ENCODE results near the gene FUNDC2.

Gene FUNDC2

DNA sequence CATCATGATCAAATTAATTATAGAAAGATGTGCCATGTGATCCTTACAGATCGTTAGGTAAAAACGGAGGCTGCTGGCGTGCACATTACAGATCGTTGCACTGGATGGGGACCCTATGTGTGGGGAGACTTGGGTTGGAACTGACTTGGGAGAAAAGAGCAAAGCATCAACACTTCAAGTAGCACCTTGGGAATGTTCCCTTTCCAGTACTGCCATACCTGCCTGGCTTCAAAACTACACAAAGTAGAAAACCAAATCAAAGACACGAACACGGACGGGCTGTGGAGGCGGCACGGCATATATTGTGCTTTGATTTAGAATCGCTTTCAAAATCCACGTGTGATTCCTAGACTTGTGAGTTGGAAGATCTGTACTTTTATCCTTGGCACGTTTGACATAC, 43.4 kb downstream of the FUNDC2 start:
- no peak for DNase-seq (ENCODE audit: low spot score)

DNA sequence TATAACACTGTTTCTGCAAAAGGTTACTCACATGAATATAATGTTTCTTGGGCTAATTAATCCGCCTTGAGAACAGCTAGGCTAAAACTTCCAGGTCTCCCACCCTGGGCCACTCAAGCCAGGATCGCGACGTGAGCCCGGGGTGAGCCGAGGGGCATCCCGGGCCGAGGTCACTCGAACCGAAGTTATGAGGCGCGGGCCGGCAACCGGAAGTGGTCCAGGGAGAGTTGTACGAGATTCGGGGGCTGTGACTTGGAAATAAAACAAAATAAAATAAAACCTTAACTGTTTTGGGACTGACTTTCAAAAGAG, 44.0 kb downstream of the FUNDC2 start:
- no peak for DNase-seq (ENCODE audit: low spot score)

DNA sequence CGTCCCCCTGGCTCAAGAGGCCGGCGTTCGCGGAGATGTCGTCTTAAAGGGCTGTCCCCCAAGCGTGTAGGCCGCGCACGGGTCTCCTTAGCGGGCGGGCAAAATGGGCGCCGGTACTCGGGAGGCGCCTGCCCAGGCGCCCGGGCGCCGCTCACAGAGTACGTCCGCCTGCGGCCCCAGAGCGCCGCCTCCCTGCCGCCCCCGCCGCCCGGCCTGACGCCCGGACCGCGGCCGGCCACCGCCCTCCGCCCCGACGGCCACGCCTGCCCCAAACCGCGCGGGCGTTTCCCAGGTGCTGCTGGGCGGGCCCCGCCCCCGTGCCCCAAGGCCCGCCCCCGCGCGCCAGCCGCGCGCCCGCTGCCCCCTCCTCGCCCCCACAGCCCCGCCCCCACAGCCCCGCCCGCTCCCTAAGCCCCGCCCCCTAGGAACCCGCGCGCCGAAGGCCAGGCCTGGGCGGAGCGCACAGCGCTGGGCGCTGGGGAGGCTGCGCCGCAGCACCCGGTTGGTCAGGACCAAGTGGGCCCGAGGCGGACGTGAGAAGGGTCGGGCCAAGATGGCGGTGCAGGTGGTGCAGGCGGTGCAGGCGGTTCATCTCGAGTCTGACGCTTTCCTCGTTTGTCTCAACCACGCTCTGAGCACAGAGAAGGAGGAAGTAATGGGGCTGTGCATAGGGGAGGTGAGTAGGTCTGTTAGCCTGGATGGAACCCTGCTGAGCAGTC, 44.5 kb downstream of the FUNDC2 start, which contains the start of the genes BRCC3, CMC4 and MTCP1:
TSS of gene BRCC3 (plus strand) at position 534 of the 719 bp plus-strand sequence. CDS start at position 554, 20 bp downstream.
TSS of gene CMC4 (minus strand) at position 162 of the 719 bp plus-strand sequence. CDS start 7,113 bp downstream, outside the sequence.
TSS of gene MTCP1 (minus strand) at position 162 of the 719 bp plus-strand sequence. CDS start 5,126 bp downstream, outside the sequence.
- peak; percentile 81 for DNase-seq (ENCODE audit: low spot score)

DNA sequence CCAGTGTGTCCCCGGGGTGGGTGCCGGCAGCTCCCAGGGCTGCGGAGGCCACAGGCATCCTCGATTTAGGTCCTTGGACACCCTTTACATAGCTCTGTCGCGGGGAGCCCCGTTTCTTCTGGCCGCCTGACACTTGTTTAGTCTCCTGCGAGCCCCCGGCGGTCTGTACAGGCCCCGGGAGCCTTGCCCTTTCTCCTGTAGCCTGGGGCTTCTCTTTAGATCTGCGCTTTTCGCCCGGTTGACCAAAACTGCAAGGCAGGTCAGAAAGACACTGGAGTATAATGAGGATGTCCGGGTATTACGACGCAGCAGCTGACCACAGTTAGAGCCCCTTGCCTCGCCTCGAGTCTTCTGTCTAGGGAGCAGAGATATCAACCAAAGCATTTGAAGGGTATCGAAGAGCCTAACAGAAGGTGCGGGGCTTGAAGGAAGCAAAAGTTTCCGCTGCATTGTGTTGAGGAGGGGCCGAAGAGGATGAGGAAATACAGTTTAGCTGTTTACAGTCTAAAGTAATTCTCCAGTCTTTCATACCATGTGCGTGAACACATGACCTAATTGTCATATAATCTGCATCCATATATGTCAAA, 45.1 kb downstream of the FUNDC2 start:
- no peak for DNase-seq (ENCODE audit: low spot score)

DNA sequence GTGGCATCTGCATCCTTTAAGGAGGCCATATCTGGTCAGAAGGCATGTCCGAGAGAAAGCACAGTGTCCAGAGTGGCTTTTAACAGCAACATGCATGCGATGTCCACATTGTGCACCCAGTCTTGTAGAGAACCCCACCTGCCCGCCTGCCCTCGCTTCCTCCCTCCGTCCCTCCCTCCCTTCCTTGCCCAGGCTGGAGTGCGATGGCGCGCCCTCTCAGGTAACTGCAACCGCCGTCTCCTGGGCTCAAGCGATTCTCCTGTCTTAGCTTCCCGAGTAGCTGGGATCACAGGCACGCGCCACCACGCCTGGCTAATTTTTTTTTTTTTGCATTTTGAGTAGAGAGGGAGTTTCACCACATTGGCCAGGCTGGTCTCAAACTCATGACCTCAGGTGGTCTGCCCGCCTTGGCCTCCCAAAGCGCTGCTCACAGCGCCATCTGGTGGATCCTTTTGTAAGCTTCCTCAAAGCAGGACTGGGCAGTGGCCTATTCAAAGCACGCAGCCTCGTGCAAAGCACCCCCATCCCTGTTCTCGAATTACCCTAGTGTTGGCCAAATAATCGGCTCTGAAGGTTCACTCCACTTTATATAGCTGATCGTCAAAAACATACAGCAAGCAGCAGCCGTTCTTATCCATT, 59.7 kb downstream of the FUNDC2 start:
- peak; percentile 40 for DNase-seq (ENCODE audit: low spot score)

DNA sequence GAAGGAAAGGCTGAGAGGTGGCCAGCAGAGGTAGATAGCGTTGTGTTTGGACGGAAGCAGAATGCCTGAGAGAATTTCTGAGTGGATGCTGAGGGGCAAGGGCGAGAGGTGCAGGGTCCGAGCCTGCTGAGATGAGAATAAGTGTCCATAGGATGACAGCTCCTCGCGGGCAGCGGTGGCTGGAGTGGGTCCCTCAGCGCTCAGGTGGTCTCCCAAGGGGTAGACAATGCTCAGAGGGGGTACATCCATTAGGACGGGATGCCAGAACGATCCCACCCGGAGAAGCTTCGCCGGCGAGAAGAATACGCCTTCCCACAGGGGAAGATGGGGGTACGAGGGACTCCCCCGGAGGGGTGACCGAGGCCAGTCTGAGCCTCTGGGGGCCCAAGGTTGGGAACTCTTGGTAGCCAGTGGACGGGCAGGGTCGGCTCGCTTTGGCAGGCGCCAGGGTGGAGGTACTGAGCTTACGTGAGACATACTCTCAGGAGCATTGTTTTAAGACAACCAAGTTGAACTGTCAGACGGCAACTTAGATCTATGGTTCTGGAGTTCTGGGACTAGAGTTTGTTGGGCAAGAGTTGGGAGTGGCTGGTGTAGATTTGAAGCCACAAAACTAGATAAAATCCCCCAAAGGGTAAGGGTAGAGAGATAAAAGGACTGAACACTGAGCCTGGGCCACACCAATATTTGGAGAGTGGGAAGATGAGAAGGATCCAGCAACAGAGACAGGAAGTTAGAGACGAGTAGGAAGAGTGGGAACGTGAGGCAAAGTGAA, 60.5 kb downstream of the FUNDC2 start:
- DNase-seq (ENCODE audit: low spot score), result no peak

DNA sequence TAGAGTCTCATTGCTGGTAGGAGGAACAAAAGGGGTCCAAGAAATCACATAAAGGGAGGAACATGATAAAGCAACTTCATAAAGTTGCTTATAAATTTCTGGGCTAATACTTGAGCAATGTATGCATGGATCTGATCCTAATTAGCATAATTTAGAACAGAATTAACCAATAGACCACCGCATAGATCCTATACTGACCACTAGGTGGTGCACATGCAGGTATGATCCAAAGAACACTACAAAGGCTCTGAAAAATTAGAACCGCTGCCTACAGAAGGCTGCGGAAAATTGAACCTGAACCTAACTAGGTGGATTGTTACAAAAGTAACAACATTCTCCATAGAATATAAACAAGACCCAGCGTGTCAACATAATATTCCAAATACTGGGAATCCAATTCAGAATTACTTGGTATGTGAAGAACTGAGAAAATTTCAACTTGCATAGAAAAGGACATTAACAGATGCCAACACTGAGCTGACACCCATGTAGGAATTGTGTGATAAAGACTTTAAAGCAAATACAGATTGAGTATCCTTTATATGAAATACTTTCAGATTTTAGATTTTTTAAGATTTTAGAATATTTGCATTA, 67.9 kb downstream of the FUNDC2 start:
- peak; percentile 29 for DNase-seq (ENCODE audit: low spot score)

DNA sequence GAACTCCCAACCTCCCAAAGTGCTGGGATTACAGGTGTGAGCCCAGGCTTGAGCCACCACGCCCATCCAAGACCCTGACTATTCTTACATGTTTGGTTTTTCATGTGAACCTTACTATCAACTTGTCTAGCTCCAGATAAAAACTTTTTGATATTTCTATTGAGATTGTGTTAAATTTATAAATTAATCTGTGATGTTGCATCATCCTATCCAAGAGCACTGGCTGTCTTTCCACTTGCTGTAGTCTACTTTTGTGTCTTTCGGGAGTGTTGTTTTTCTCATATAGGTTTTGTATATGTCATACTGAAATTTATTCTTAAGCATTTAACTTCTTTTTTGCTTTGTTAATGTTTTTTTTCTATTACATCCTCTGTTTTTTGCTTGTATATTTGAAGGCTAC, 79.3 kb downstream of the FUNDC2 start:
- DNase-seq (ENCODE audit: low spot score), result no peak

DNA sequence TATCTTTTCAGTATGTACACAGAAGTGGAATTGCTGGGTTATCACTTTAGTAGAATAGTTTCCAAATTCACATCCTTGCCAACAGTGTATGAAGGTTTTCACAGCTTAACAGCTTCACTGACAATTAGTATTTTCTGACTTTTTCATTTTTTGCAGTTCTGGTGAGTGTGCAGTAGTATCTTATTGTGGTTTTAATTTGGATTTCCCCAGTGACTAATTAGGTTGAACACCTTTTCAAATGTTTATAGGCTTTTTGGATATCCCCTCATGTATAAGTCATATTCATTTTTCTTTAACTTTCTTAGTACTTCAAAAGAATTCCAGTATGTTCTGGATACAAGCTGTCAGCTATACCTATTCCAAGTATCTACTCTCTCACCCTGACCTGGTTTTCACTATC, 81.8 kb downstream of the FUNDC2 start:
- peak; percentile 1 for DNase-seq (ENCODE audit: low spot score)
